ENCODE measurements around the gene CLDN19.

DNA sequence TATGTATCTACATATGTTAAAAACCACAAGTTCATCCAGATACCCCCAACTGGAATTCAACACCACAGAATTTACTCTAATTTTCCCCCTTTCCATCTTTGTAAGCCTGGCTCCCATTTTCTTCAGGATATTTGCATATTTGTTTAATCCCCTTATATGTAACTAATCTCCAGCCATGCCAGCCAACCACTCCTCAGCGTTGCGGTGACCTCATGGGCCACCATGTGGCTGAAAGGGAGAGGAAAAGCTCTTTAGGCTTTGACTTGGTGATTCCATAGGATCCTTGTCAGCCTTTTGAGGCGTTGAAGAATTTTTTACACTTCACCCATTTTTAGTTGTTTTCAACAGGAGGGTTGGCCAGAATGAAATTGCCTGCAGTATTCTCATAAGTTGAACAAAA, 10.0 kb downstream of the CLDN19 start:
- TF ChIP-seq, protein P1, sequence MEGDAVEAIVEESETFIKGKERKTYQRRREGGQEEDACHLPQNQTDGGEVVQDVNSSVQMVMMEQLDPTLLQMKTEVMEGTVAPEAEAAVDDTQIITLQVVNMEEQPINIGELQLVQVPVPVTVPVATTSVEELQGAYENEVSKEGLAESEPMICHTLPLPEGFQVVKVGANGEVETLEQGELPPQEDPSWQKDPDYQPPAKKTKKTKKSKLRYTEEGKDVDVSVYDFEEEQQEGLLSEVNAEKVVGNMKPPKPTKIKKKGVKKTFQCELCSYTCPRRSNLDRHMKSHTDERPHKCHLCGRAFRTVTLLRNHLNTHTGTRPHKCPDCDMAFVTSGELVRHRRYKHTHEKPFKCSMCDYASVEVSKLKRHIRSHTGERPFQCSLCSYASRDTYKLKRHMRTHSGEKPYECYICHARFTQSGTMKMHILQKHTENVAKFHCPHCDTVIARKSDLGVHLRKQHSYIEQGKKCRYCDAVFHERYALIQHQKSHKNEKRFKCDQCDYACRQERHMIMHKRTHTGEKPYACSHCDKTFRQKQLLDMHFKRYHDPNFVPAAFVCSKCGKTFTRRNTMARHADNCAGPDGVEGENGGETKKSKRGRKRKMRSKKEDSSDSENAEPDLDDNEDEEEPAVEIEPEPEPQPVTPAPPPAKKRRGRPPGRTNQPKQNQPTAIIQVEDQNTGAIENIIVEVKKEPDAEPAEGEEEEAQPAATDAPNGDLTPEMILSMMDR (IDR thresholded peaks at IDR 0.05) = no peak
- TF ChIP-seq POLR2AphosphoS5 (IDR thresholded peaks at IDR 0.05) (no peak), POLR2A (IDR thresholded peaks at IDR 0.05) (no peak)
